ENCODE results near the gene LIN7B. TPM values are rescaled to one million over a fixed set of nuclear protein-coding genes. Genes with fewer than 3 reads are reported as not detected.
"Not testable (repeated sequence)": the region's sequence is repeated elsewhere in the genome, so short reads cannot be mapped to it uniquely, and the experiment has no call there.

LIN7B gene
- total RNA-seq, 1 donor from 2014 or later: 1.4 TPM

GRCh38 chr19:49142866-49143335, 28.7 kb downstream of the LIN7B start:
- DNase-seq (ENCODE audit: low read depth in 2 of 2): peak; percentile 77 to 91

- peak; percentile 41 to 81 for DNase-seq (ENCODE audit: low read depth in 2 of 2)
Measured at GRCh38 chr19:49145573-49146407, 31.6 kb downstream of the LIN7B start.

GRCh38 chr19:49146408-49146770, 32.2 kb downstream of the LIN7B start:
- not testable (repeated sequence) for DNase-seq (ENCODE audit: low read depth in 2 of 2)

- peak; percentile 39 to 66 for DNase-seq (ENCODE audit: low read depth in 2 of 2)
Measured at GRCh38 chr19:49148044-49148682, 34.0 kb downstream of the LIN7B start.

GRCh38 chr19:49148784-49149651, 34.8 kb downstream of the LIN7B start:
- DNase-seq (ENCODE audit: low read depth in 2 of 2): peak; percentile 45 to 89

- peak; percentile 83 to 85 for DNase-seq (ENCODE audit: low read depth in 2 of 2)
Measured at GRCh38 chr19:49149652-49150105, 35.5 kb downstream of the LIN7B start.

GRCh38 chr19:49150106-49150943, 36.2 kb downstream of the LIN7B start:
- peak; percentile 51 to 76 for DNase-seq (ENCODE audit: low read depth in 2 of 2)

- no peak for DNase-seq (ENCODE audit: low read depth in 2 of 2)
Measured at GRCh38 chr19:49150944-49151243, 36.7 kb downstream of the LIN7B start.

GRCh38 chr19:49151267-49152118, 37.3 kb downstream of the LIN7B start:
- peak in 1 of 2 donors; percentile 21 for DNase-seq (ENCODE audit: low read depth in 2 of 2)

GRCh38 chr19:49152119-49152550, 38.0 kb downstream of the LIN7B start:
- DNase-seq (ENCODE audit: low read depth in 2 of 2): no peak

- no peak for DNase-seq (ENCODE audit: low read depth in 2 of 2)
Measured at GRCh38 chr19:49153167-49153809, 39.1 kb downstream of the LIN7B start.

GRCh38 chr19:49154279-49154678, 40.1 kb downstream of the LIN7B start:
- no peak for DNase-seq (ENCODE audit: low read depth in 2 of 2)

- DNase-seq (ENCODE audit: low read depth in 2 of 2): no peak
Measured at GRCh38 chr19:49155005-49155819, 41.0 kb downstream of the LIN7B start, which contains the start of gene HRC. Gene HRC (minus strand): TSS chr19:49155396. CDS start chr19:49155237, 159 bp downstream.

GRCh38 chr19:49155820-49156346, 41.7 kb downstream of the LIN7B start:
- no peak for DNase-seq (ENCODE audit: low read depth in 2 of 2)

GRCh38 chr19:49157445-49158224, 43.5 kb downstream of the LIN7B start, which contains the start of gene TRPM4:
Gene TRPM4 (plus strand): TSS chr19:49157792. CDS start chr19:49157867, 75 bp downstream.
- peak in 1 of 2 donors; percentile 72 for DNase-seq (ENCODE audit: low read depth in 2 of 2)

GRCh38 chr19:49160450-49161189, 46.5 kb downstream of the LIN7B start:
- no peak for DNase-seq (ENCODE audit: low read depth in 2 of 2)
